ENCODE data around the gene SLC35C1. TPM values are rescaled to one million over a fixed set of nuclear protein-coding genes. Genes with fewer than 3 reads are reported as not detected.

SLC35C1 gene
- total and polyA plus RNA-seq, 2 of the 13 experiments (the other 11 are each of a cell fraction or from before 2014, with no cell fraction given), result 2.9 to 7.0 TPM

DNA sequence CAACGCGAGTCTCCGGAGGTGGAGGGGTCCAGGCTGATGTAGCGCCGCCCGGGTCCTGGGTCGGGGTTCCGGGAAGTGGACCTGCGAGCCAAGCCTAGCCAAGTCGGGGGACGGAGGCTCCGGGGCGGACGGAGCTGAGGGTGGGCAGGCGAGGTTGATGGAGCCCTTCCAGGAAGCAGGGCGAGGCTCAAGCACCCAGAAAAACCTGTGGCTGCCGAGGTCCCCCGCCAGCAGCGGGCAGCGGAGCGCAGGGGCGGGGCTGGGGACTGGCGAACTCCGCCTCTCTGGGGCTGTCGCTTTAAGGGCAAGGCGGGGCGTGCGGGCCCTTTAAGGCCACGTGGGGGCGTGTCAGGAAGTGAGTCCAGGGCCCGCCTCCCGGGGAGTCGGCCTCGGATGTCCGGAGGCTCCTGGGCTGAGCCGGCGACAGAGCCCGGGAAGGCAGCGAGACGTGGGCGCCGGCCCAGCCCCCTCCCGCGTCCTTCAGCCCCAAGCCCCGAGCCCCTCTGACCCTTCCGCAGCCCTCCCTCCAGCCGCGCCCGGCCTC lies at the start of gene SLC35C1 (continued):
- TF ChIP-seq ZNF891 (CRISPR knock-in tag; IDR thresholded peaks at IDR 0.05), result no peak; the same call in 1 of the 2 replicates
- TF ChIP-seq, protein P1, sequence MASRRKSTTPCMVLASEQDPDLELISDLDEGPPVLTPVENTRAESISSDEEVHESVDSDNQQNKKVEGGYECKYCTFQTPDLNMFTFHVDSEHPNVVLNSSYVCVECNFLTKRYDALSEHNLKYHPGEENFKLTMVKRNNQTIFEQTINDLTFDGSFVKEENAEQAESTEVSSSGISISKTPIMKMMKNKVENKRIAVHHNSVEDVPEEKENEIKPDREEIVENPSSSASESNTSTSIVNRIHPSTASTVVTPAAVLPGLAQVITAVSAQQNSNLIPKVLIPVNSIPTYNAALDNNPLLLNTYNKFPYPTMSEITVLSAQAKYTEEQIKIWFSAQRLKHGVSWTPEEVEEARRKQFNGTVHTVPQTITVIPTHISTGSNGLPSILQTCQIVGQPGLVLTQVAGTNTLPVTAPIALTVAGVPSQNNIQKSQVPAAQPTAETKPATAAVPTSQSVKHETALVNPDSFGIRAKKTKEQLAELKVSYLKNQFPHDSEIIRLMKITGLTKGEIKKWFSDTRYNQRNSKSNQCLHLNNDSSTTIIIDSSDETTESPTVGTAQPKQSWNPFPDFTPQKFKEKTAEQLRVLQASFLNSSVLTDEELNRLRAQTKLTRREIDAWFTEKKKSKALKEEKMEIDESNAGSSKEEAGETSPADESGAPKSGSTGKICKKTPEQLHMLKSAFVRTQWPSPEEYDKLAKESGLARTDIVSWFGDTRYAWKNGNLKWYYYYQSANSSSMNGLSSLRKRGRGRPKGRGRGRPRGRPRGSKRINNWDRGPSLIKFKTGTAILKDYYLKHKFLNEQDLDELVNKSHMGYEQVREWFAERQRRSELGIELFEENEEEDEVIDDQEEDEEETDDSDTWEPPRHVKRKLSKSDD (CRISPR knock-in tag; IDR thresholded peaks at IDR 0.05; ENCODE audit: low read depth), result 0 out of 2 replicates have a peak, but pooled peaks have one; percentile 25
- TF ChIP-seq SRF (IDR thresholded peaks at IDR 0.05; ENCODE audit: low read depth, low read length), result peak; percentile 84
- no peak for TF ChIP-seq ZFP62 (CRISPR knock-in tag; IDR thresholded peaks at IDR 0.05)
- 0 out of 2 replicates have a peak, but pooled peaks have one; percentile 21 for TF ChIP-seq EEA1 (CRISPR knock-in tag; IDR thresholded peaks at IDR 0.05; ENCODE audit: borderline replicate concordance)
- TF ChIP-seq ZNF768 (CRISPR knock-in tag; IDR thresholded peaks at IDR 0.05), result no peak
- peak; percentile 65; the same call in 1 of the 2 replicates for TF ChIP-seq ETV5 (CRISPR knock-in tag; IDR thresholded peaks at IDR 0.05; ENCODE audit: borderline replicate concordance)
- TF ChIP-seq ZNF496 (CRISPR knock-in tag; IDR thresholded peaks at IDR 0.05; ENCODE audit: insufficient replicate concordance), result no peak
- TF ChIP-seq, protein P2, sequence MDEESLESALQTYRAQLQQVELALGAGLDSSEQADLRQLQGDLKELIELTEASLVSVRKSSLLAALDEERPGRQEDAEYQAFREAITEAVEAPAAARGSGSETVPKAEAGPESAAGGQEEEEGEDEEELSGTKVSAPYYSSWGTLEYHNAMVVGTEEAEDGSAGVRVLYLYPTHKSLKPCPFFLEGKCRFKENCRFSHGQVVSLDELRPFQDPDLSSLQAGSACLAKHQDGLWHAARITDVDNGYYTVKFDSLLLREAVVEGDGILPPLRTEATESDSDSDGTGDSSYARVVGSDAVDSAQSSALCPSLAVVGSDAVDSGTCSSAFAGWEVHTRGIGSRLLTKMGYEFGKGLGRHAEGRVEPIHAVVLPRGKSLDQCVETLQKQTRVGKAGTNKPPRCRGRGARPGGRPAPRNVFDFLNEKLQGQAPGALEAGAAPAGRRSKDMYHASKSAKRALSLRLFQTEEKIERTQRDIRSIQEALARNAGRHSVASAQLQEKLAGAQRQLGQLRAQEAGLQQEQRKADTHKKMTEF (CRISPR knock-in tag; IDR thresholded peaks at IDR 0.05), result peak; percentile 19; the same call in 1 of the 2 replicates
- no peak for TF ChIP-seq ZNF761 (CRISPR knock-in tag; conservative IDR thresholded peaks at IDR 0.05)
- TF ChIP-seq, protein P3, sequence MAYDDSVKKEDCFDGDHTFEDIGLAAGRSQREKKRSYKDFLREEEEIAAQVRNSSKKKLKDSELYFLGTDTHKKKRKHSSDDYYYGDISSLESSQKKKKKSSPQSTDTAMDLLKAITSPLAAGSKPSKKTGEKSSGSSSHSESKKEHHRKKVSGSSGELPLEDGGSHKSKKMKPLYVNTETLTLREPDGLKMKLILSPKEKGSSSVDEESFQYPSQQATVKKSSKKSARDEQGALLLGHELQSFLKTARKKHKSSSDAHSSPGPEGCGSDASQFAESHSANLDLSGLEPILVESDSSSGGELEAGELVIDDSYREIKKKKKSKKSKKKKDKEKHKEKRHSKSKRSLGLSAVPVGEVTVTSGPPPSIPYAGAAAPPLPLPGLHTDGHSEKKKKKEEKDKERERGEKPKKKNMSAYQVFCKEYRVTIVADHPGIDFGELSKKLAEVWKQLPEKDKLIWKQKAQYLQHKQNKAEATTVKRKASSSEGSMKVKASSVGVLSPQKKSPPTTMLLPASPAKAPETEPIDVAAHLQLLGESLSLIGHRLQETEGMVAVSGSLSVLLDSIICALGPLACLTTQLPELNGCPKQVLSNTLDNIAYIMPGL (CRISPR knock-in tag; IDR thresholded peaks at IDR 0.05; ENCODE audit: borderline replicate concordance in 1 of 2, low read depth in 1 of 2), result 0 out of 4 replicates have a peak, but pooled peaks of 1 of the 2 experiments have one; percentile 46
- TF ChIP-seq, protein P4, sequence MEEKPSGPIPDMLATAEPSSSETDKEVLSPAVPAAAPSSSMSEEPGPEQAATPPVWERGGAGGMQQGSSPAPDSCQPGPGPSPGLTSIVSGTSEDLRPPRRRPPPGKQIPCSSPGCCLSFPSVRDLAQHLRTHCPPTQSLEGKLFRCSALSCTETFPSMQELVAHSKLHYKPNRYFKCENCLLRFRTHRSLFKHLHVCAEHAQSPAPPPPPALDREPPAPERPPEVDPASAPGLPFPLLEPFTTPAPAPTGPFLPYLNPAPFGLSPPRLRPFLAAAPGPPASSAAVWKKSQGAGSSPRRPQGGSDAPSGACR (CRISPR knock-in tag; IDR thresholded peaks at IDR 0.05), result 0 out of 2 replicates have a peak, but pooled peaks have one; percentile 36
- no peak for TF ChIP-seq MIXL1 (CRISPR knock-in tag; IDR thresholded peaks at IDR 0.05)
- TF ChIP-seq ZNF737 (CRISPR knock-in tag; IDR thresholded peaks at IDR 0.05; ENCODE audit: borderline replicate concordance), result no peak
- TF ChIP-seq NFATC3 (CRISPR knock-in tag; IDR thresholded peaks at IDR 0.05), result no peak
- no peak for TF ChIP-seq ATF7 (IDR thresholded peaks at IDR 0.05)
- no peak for TF ChIP-seq ATF7 (CRISPR knock-in tag; IDR thresholded peaks at IDR 0.05)
- peak; percentile 94 for TF ChIP-seq SP4 (CRISPR knock-in tag; IDR thresholded peaks at IDR 0.05)
- no peak for TF ChIP-seq ZNF816 (CRISPR knock-in tag; IDR thresholded peaks at IDR 0.05; ENCODE audit: borderline replicate concordance)
- peak; percentile 69 for TF ChIP-seq KDM2A (CRISPR knock-in tag; IDR thresholded peaks at IDR 0.05; ENCODE audit: borderline replicate concordance, low read depth)
- TF ChIP-seq ZNF563 (CRISPR knock-in tag; IDR thresholded peaks at IDR 0.05), result 0 out of 2 replicates have a peak, but pooled peaks have one; percentile 8
- peak; percentile 51; the same call in 1 of the 2 replicates for TF ChIP-seq MED13 (CRISPR knock-in tag; IDR thresholded peaks at IDR 0.05)
- TF ChIP-seq MTA3 (CRISPR knock-in tag; IDR thresholded peaks at IDR 0.05), result no peak
- TF ChIP-seq TBX2 (CRISPR knock-in tag; IDR thresholded peaks at IDR 0.05; ENCODE audit: borderline replicate concordance), result 0 out of 2 replicates have a peak, but pooled peaks have one; percentile 20
- TF ChIP-seq ZNF207 (IDR thresholded peaks at IDR 0.05; ENCODE audit: borderline replicate concordance), result no peak

Measured in HepG2 (cell line).